Fibroblast of lung (primary cell): Measurements from ENCODE around the gene NUDT12. TPM values are rescaled to one million over a fixed set of nuclear protein-coding genes. Genes with fewer than 3 reads are reported as not detected.
A peak's percentile ranks its signal among the peaks of the same experiment; 100 is the strongest.

ENCODE experiments used
- DNase-seq, 2 donors: peaks; one replicate each; pipeline versions ENCODE4 v3.0.0 to v3.0.0-alpha.2; 2010; ENCODE audit warnings: low read depth in 2 of 2
- H2AFZ ChIP-seq: 2 replicates; pipeline ENCODE4 v1.5.1; 2012; ENCODE audit warnings: low read length, control low read depth, inconsistent platforms
- H3K27ac ChIP-seq: 2 replicates; pipeline ENCODE4 v1.5.1; 2011; ENCODE audit warnings: low read length, control low read depth; ENCODE audit not compliant: insufficient read depth
- H3K27me3 ChIP-seq: 2 replicates; pipeline ENCODE4 v1.5.1; 2011; ENCODE audit warnings: mild to moderate bottlenecking, low read length; ENCODE audit not compliant: control insufficient read depth, insufficient read depth
- H3K36me3 ChIP-seq: 2 replicates; pipeline ENCODE4 v1.5.1; 2011; ENCODE audit warnings: low read length; ENCODE audit not compliant: control insufficient read depth, insufficient read depth
- H3K4me1 ChIP-seq: 2 replicates; pipeline ENCODE4 v1.5.1; 2011; ENCODE audit warnings: low read length; ENCODE audit not compliant: control insufficient read depth, insufficient read depth; ENCODE audit errors: extremely low read depth
- H3K4me2 ChIP-seq: 2 replicates; pipeline ENCODE4 v1.5.1; 2011; ENCODE audit warnings: low read length, control low read depth; ENCODE audit not compliant: insufficient read depth; ENCODE audit errors: extremely low read depth
- H3K4me3 ChIP-seq, 4 experiments: fragments of 200-600 bp in 1 of 4; sonication (generic) in 1 of 4; replicated peaks in 1 of 4; 2 replicates each; pipeline ENCODE4 v1.5.1; 2011 to 2016; ENCODE audit warnings: low read length in 4 of 4, low read depth in 3 of 4, mild to moderate bottlenecking in 3 of 4, control low read depth in 2 of 4, inconsistent platforms in 1 of 4, mixed read lengths in 1 of 4; ENCODE audit not compliant: insufficient read depth in 1 of 4; ENCODE audit errors: control extremely low read depth in 1 of 4
- H3K79me2 ChIP-seq: 2 replicates; pipeline ENCODE4 v1.5.1; 2012; ENCODE audit warnings: mild to moderate bottlenecking, low read length, inconsistent platforms; ENCODE audit not compliant: control insufficient read depth, insufficient read depth
- H3K9ac ChIP-seq: 2 replicates; pipeline ENCODE4 v1.5.1; 2011; ENCODE audit warnings: mild to moderate bottlenecking, low read length, control low read depth; ENCODE audit not compliant: insufficient read depth
- H3K9me3 ChIP-seq: 2 replicates; pipeline ENCODE4 v1.5.1; 2012; ENCODE audit warnings: low read depth, low read length; ENCODE audit not compliant: control insufficient read depth, insufficient read depth
- H4K20me1 ChIP-seq: 2 replicates; pipeline ENCODE4 v1.5.1; 2011; ENCODE audit warnings: low read length; ENCODE audit not compliant: control insufficient read depth, insufficient read depth; ENCODE audit errors: extremely low read depth
- EZH2 ChIP-seq: IDR thresholded peaks from 2 replicates; pipeline ENCODE4 v1.5.1; 2012; ENCODE audit warnings: low read length, control low read depth, mild to moderate bottlenecking; ENCODE audit errors: missing control alignments
- polyA plus RNA-seq, 2 donors: library from polyadenylated mRNA; depleted of rRNA in 1 of 2; stranded (reverse) in 1 of 2; unstranded in 1 of 2; fragments of >200 nt; gene quantifications; 2 replicates each; pipeline ENCODE4 v1.2.1, GENCODE V29; 2011 to 2012; ENCODE audit warnings: missing spikeins in 1 of 2
- total RNA-seq: library from RNA; depleted of rRNA; stranded (reverse); fragments of >200 nt; gene quantifications from 2 replicates; pipeline ENCODE4 v1.2.1, GENCODE V29; 2014
- TF ChIP-seq, protein P1 (sequence below), 2 donors: IDR thresholded peaks in 1 of 2; conservative IDR thresholded peaks in 1 of 2; 1 replicate in 1 of 2; 2 replicates in 1 of 2; pipeline ENCODE4 v1.5.1; 2011 to 2012; ENCODE audit warnings: low read length in 2 of 2, control low read depth in 1 of 2, inconsistent platforms in 1 of 2, low read depth in 1 of 2, mild to moderate bottlenecking in 1 of 2

NUDT12 gene
- total and polyA plus RNA-seq, 2 donors (not counting 1 experiment from before 2014, with no cell fraction given) = 8.8 to 15.4 TPM

DNA sequence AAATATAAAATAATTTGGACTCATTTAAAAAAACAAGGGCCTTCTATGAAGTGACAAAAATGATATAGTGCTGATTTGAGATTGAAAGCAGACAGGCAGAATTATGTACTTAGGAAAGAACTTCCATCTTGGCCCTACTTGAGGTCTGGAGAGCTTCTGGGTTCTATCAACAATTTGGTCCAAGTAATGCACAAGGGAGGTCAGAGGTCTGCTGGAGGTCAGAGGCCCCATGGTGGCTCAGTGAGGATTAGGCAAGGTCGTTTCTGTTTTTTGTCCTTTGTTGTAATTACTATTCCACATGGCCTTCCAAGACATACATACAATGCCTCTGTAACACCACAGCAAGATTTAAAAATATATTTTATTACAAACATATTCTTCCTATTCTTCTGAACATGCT, 37.2 kb downstream of the NUDT12 start:
- Histone ChIP-seq H3K9ac (no peak overlapping the region), H3K4me2 (no peak overlapping the region), H3K27ac (no peak overlapping the region)

DNA sequence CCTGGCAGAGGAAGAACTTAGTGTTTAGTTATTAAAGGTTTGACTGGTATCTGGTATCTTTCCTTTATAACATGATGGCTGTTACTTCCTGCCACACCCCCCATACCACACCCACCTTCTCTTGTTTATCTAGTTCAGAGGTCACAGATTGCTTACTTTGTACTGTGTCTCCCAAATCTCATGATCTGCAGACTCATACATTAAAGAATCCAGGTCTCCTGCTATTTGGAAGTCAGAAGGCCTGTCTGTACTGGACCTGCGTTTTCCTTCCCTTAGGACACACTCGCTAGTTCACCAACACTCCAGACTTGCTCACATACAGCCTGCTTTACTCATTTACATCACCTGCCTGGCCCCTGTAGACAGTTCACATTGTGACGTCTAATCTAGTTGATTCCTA, 39.3 kb downstream of the NUDT12 start:
- H3K4me1 ChIP-seq = no peaks in the 10 kb centered on the region
- no peak overlapping the region for H3K4me3 ChIP-seq
- H3K9ac ChIP-seq = no peak overlapping the region
- no peak overlapping the region for H3K4me2 ChIP-seq
- no peaks in the 10 kb centered on the region for H4K20me1 ChIP-seq
- no peak overlapping the region for H2AFZ ChIP-seq
- TF ChIP-seq EZH2 = no peak
- TF ChIP-seq, protein P1, sequence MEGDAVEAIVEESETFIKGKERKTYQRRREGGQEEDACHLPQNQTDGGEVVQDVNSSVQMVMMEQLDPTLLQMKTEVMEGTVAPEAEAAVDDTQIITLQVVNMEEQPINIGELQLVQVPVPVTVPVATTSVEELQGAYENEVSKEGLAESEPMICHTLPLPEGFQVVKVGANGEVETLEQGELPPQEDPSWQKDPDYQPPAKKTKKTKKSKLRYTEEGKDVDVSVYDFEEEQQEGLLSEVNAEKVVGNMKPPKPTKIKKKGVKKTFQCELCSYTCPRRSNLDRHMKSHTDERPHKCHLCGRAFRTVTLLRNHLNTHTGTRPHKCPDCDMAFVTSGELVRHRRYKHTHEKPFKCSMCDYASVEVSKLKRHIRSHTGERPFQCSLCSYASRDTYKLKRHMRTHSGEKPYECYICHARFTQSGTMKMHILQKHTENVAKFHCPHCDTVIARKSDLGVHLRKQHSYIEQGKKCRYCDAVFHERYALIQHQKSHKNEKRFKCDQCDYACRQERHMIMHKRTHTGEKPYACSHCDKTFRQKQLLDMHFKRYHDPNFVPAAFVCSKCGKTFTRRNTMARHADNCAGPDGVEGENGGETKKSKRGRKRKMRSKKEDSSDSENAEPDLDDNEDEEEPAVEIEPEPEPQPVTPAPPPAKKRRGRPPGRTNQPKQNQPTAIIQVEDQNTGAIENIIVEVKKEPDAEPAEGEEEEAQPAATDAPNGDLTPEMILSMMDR (conservative IDR thresholded peaks at IDR 0.05 in 1 of 2, IDR thresholded peaks at IDR 0.05 in 1 of 2; ENCODE audit: low read depth in 1 of 2, low read length in 2 of 2) = no peak
- H3K27ac ChIP-seq = no peak overlapping the region
- no peak for DNase-seq
- H3K79me2 ChIP-seq = no peaks in the 10 kb centered on the region
- no peaks in the 10 kb centered on the region for H3K36me3 ChIP-seq
- H3K9me3 ChIP-seq = no peaks in the 10 kb centered on the region
- H3K27me3 ChIP-seq = no peaks in the 10 kb centered on the region

More for the DNA sequence above, 37.2 kb downstream of the NUDT12 start:
- no peaks in the 10 kb centered on the region for H3K9me3 ChIP-seq
- H4K20me1 ChIP-seq = no peaks in the 10 kb centered on the region
- no peak overlapping the region for H3K4me3 ChIP-seq
- TF ChIP-seq EZH2 = no peak
- H3K4me1 ChIP-seq = no peaks in the 10 kb centered on the region
- H3K27me3 ChIP-seq = no peaks in the 10 kb centered on the region
- H3K79me2 ChIP-seq = no peaks in the 10 kb centered on the region
- no peaks in the 10 kb centered on the region for H3K36me3 ChIP-seq
- DNase-seq = no peak
- H2AFZ ChIP-seq = no peak overlapping the region

DNA sequence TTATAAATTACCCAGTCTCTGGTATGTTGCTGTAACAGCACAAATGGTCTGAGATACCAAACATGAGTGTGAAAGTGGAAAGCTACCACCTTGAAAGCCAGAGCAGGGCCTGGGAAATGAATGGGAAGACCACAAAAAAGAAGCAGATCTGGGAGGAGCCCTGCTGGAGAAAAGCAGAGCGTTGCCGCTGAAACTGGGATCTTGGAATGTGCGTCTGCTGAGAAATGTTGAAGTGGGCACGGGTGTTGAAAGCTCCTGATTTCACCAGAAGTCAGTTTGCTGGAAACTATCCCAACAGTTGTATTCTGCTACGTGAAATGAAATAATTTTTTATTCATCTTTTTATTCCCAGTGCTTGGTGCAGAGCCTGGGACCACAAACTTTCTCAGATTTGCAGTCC, 40.0 kb downstream of the NUDT12 start:
- H3K27me3 ChIP-seq = no peaks in the 10 kb centered on the region
- H4K20me1 ChIP-seq = no peaks in the 10 kb centered on the region
- no peak overlapping the region for H3K4me2 ChIP-seq
- no peaks in the 10 kb centered on the region for H3K79me2 ChIP-seq
- no peaks in the 10 kb centered on the region for H3K36me3 ChIP-seq
- H2AFZ ChIP-seq = no peak overlapping the region
- DNase-seq = peak in 1 of 2 donors; percentile 43
- no peak overlapping the region for H3K9ac ChIP-seq
- no peaks in the 10 kb centered on the region for H3K9me3 ChIP-seq
- H3K4me1 ChIP-seq = no peaks in the 10 kb centered on the region
- H3K27ac ChIP-seq = no peak overlapping the region
- no peak for TF ChIP-seq EZH2
- TF ChIP-seq, protein P1 (conservative IDR thresholded peaks at IDR 0.05 in 1 of 2, IDR thresholded peaks at IDR 0.05 in 1 of 2; ENCODE audit: low read depth in 1 of 2, low read length in 2 of 2) = no peak
- no peak overlapping the region for H3K4me3 ChIP-seq
